Duodenal mucosa (tissue), 2 donors: ENCODE data around the gene KRTAP4-6.
"Not testable (repeated sequence)": the region's sequence is repeated elsewhere in the genome, so short reads cannot be mapped to it uniquely, and the experiment has no call there.

ENCODE experiments used
- H3K27ac ChIP-seq: one replicate; pipeline ENCODE4 v1.7.0; 2013; ENCODE audit warnings: low read depth, low read length
- H3K27me3 ChIP-seq, 2 donors: one replicate each; pipeline ENCODE4 v1.7.0; 2013; ENCODE audit warnings: low read length in 2 of 2, control low read depth in 1 of 2; ENCODE audit not compliant: insufficient read depth in 2 of 2, control insufficient read depth in 1 of 2
- H3K36me3 ChIP-seq, 2 donors: one replicate each; pipeline ENCODE4 v1.7.0; 2013; ENCODE audit warnings: low read length in 2 of 2, control low read depth in 1 of 2; ENCODE audit not compliant: insufficient read depth in 2 of 2, control insufficient read depth in 1 of 2
- H3K4me1 ChIP-seq, 2 donors: one replicate each; pipeline ENCODE4 v1.7.0; 2013; ENCODE audit warnings: low read length in 2 of 2, control low read depth in 1 of 2; ENCODE audit not compliant: insufficient read depth in 2 of 2, control insufficient read depth in 1 of 2
- H3K4me3 ChIP-seq, 2 donors: one replicate each; pipeline ENCODE4 v1.7.0; 2013; ENCODE audit warnings: low read length in 2 of 2, low read depth in 1 of 2
- H3K9ac ChIP-seq, 2 donors: one replicate each; pipeline ENCODE4 v1.7.0; 2013; ENCODE audit warnings: low read length in 2 of 2, low read depth in 1 of 2
- H3K9me3 ChIP-seq, 2 donors: one replicate each; pipeline ENCODE4 v1.7.0; 2013; ENCODE audit warnings: low read length in 2 of 2, control low read depth in 1 of 2; ENCODE audit not compliant: control insufficient read depth in 1 of 2

Gene KRTAP4-6

GRCh38 chr17:41108728-41109386 is 31.5 kb downstream of the KRTAP4-6 start:
- H3K27ac ChIP-seq, H3K9ac ChIP-seq, H3K9me3 ChIP-seq, H3K36me3 ChIP-seq, H3K4me1 ChIP-seq, H3K27me3 ChIP-seq, H3K4me3 ChIP-seq: not testable (repeated sequence)

GRCh38 chr17:41107941-41108450 is 32.3 kb downstream of the KRTAP4-6 start:
- H3K27ac ChIP-seq = no peak overlapping the region
- no peaks in the 10 kb centered on the region for H3K4me1 ChIP-seq
- no peaks in the 10 kb centered on the region for H3K9me3 ChIP-seq
- H3K9ac ChIP-seq = no peak overlapping the region
- no peaks in the 10 kb centered on the region for H3K27me3 ChIP-seq
- no peaks in the 10 kb centered on the region for H3K36me3 ChIP-seq
- no peak overlapping the region for H3K4me3 ChIP-seq

- not testable (repeated sequence) for H3K9ac ChIP-seq, H3K4me3 ChIP-seq, H3K27ac ChIP-seq, H3K9me3 ChIP-seq, H3K36me3 ChIP-seq, H3K27me3 ChIP-seq, H3K4me1 ChIP-seq
Observed at GRCh38 chr17:41105347-41105746, 35.0 kb downstream of the KRTAP4-6 start, which contains the start of gene KRTAP4-9. TSS of gene KRTAP4-9 (plus strand) at chr17:41105389. CDS start at chr17:41105389, 0 bp downstream.

- H3K36me3 ChIP-seq, H3K4me3 ChIP-seq, H3K9me3 ChIP-seq, H3K9ac ChIP-seq, H3K27ac ChIP-seq, H3K27me3 ChIP-seq, H3K4me1 ChIP-seq: not testable (repeated sequence)
Observed at GRCh38 chr17:41104386-41105038, 35.8 kb downstream of the KRTAP4-6 start.

DNA sequence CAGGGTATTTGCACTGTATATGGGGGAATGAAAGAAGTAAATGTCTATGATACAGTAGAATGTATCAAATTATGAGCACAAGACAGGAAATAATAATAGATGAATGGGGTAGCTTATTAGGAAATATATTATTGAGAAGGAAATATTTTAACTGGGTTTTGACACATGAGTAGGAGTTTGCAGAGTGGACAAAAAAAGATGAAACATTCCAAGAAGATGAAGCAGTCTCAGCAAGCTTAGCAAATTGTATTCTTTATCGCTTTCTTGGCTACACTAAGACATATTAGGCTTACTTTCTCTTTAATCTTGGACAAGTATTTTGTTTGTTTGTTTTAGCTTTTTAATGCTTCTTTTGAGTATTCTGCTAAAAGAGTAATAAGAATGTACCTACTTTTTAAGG is 36.4 kb downstream of the KRTAP4-6 start:
- H3K27me3 ChIP-seq = no peaks in the 10 kb centered on the region

GRCh38 chr17:41101586-41102259 is 38.6 kb downstream of the KRTAP4-6 start, which contains the start of gene KRTAP4-16:
TSS of gene KRTAP4-16 (minus strand) at chr17:41102209. CDS start at chr17:41102209, 0 bp downstream.
- Histone ChIP-seq H3K4me1 (no peaks in the 10 kb centered on the region), H3K4me3 (no peak within 1 kb of the TSS), H3K9me3 (no peaks in the 10 kb centered on the region), H3K27me3 (no peaks in the 10 kb centered on the region), H3K27ac (no peak within 1 kb of the TSS), H3K9ac (no peak within 1 kb of the TSS), H3K36me3 (no peaks in the 10 kb centered on the region)

More for the DNA sequence above, 36.4 kb downstream of the KRTAP4-6 start:
- Histone ChIP-seq H3K27ac (no peak overlapping the region), H3K9me3 (no peaks in the 10 kb centered on the region), H3K4me3 (no peak overlapping the region), H3K4me1 (no peaks in the 10 kb centered on the region), H3K36me3 (no peaks in the 10 kb centered on the region), H3K9ac (no peak overlapping the region)

DNA sequence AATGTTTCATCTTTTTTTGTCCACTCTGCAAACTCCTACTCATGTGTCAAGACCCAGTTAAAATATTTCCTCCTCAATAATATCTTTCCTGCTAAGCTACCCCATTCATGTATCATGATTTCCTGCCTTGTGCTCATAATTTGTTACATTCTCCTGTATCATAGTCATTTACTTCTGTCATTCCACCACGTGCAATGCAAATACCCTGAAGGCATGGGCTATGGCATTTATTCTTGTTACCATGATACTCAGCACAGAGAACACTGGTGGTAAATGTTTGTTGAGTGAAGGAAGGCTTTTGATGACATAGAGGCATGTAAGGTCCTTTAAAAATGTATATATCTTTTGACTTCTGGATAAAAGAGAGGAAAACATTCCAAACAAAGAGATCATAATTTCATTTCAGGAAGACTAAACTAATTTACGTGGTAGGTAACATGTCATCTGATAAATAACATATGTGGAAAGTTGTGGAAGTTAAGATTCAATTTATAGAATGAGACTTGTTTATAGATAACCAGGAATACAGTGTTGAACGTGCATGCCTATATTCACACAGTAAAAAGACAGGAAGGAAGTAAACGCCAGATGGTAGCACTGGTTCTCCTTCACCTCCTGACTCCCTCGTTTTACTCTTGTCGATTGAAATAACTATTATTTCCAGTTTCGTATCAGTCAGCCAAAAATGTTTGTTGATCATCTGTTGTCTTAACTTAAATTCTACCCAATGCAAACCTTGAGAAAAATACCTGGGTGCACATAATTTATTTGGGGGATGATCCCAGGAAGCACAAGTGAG is 40.5 kb downstream of the KRTAP4-6 start:
- not testable (repeated sequence) for H3K27ac ChIP-seq, H3K9me3 ChIP-seq, H3K27me3 ChIP-seq, H3K4me3 ChIP-seq, H3K4me1 ChIP-seq, H3K36me3 ChIP-seq, H3K9ac ChIP-seq

GRCh38 chr17:41098481-41098880 is 41.9 kb downstream of the KRTAP4-6 start:
- Histone ChIP-seq H3K9ac (no peak overlapping the region), H3K4me1 (no peaks in the 10 kb centered on the region), H3K27ac (no peak overlapping the region), H3K4me3 (no peak overlapping the region), H3K27me3 (no peaks in the 10 kb centered on the region), H3K9me3 (no peaks in the 10 kb centered on the region), H3K36me3 (no peaks in the 10 kb centered on the region)

DNA sequence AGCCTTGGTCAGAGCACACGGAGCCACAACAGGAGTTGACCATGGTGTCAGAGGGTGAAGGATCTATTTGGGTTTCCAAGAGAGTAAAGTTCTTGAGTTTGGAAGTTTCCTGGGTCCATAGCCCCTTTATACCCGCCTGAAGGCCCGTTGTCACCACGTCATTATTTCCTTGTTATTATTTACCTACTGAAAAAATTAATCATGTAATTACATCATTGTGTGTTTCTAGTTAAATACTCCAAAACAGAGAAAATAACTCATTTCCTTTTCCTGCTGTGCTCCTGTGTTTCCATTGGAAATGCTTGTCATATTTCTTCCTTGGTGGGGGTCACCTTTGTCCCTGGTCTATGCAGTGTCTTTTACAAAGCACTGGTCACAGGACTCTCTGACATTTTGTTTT is 42.3 kb downstream of the KRTAP4-6 start, which contains the start of gene KRTAP4-8:
Gene KRTAP4-8, minus strand, starts transcription at position 101 of the 400 bp plus-strand sequence. Its CDS starts 58 bp downstream, at position 43.
- Histone ChIP-seq H3K4me3 (no peak within 1 kb of the TSS), H3K9ac (no peak within 1 kb of the TSS), H3K27me3 (no peaks in the 10 kb centered on the region), H3K36me3 (no peaks in the 10 kb centered on the region), H3K27ac (no peak within 1 kb of the TSS), H3K4me1 (no peaks in the 10 kb centered on the region), H3K9me3 (no peaks in the 10 kb centered on the region)
